Measurements from ENCODE around the gene EXOSC3. TPM values are rescaled to one million over a fixed set of nuclear protein-coding genes. Genes with fewer than 3 reads are reported as not detected.

EXOSC3 gene
- total and polyA plus RNA-seq, 9 of the 15 experiments (the other 6 are each of a cell fraction or from before 2014, with no cell fraction given) = 18.5 to 266 (median 114) TPM

GRCh38 chr9:37792122-37792521 lies 7.3 kb upstream of the EXOSC3 start (continued):
- TF ChIP-seq MAFG (tag; conservative IDR thresholded peaks at IDR 0.05) = no peak
- TF ChIP-seq ZBTB1 (CRISPR knock-in tag; IDR thresholded peaks at IDR 0.05; ENCODE audit: borderline replicate concordance, low read depth) = no peak
- TF ChIP-seq, protein P1, sequence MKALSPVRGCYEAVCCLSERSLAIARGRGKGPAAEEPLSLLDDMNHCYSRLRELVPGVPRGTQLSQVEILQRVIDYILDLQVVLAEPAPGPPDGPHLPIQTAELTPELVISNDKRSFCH (CRISPR knock-in tag; IDR thresholded peaks at IDR 0.05) = no peak
- TF ChIP-seq, protein P1 (tag; IDR thresholded peaks at IDR 0.05) = no peak
- no peak for TF ChIP-seq ZBED1 (IDR thresholded peaks at IDR 0.05)
- no peak for TF ChIP-seq MYBL2 (IDR thresholded peaks at IDR 0.05; ENCODE audit: low read depth)
- no peak for TF ChIP-seq MYBL2 (CRISPR knock-in tag; IDR thresholded peaks at IDR 0.05; ENCODE audit: borderline replicate concordance)
- no peak for TF ChIP-seq CBFB (CRISPR knock-in tag; IDR thresholded peaks at IDR 0.05)
- TF ChIP-seq KLF13 (tag; IDR thresholded peaks at IDR 0.05; ENCODE audit: borderline replicate concordance, low read depth) = no peak
- TF ChIP-seq VEZF1 (CRISPR knock-in tag; IDR thresholded peaks at IDR 0.05) = no peak
- TF ChIP-seq MNT (conservative IDR thresholded peaks at IDR 0.05) = no peak
- TF ChIP-seq KDM5B (IDR thresholded peaks at IDR 0.05; ENCODE audit: insufficient replicate concordance, low read depth, low read length) = no peak

Data from K562 (cell line).